Stimulated activated CD4-positive, alpha-beta T cell treated with anti-CD3 and anti-CD28 coated beads, Interleukin-2, amount 100 ng/mL, for 48 hours (primary cell): Measurements from ENCODE around the gene PDIK1L.
"Not testable (repeated sequence)": the region's sequence is repeated elsewhere in the genome, so short reads cannot be mapped to it uniquely, and the experiment has no call there.

Experiments used
- DNase-seq, 2 donors: peaks; one replicate each; pipeline ENCODE4 v3.0.0-alpha.2; 2020

PDIK1L gene

DNA sequence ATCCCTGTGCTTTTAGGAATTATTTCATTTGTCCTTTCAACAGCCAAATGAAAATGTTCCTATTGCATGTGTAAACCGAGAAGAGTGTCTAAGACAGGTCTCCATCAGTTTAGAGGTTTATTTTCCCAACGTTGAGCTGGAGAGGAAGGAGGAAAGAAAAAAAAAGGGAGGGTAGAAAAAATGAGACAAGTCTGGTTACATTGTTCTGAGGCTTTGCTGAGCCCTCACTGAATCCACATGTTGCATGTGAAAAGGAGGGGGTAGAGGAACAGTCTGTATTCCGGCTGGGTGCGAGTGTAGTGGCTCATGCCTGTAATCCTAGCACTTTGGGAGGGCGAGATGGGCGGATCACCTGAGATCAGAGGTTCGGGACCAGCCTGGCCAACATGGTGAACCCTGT lies 19.2 kb upstream of the PDIK1L start:
- no peak for DNase-seq

DNA sequence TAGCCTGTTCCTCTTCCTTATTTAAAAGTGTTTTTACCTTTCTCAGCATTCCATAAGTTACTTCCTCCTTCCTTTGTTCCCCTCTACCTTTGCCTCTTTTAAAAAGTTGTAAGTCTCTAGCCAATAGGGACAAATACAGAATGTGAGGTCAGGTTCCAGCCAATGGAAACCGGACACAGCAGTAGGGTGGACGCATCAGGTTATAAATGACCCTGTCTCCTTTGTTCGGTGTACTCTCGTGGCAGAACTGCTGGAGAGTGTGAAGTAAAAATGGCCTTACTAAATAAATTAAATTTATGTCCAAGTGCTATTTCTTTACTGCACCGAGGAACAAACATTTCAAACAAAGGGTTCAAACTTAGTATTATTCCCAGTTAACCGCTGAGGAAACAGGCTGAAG lies 18.1 kb upstream of the PDIK1L start:
- DNase-seq, result not testable (repeated sequence)

DNA sequence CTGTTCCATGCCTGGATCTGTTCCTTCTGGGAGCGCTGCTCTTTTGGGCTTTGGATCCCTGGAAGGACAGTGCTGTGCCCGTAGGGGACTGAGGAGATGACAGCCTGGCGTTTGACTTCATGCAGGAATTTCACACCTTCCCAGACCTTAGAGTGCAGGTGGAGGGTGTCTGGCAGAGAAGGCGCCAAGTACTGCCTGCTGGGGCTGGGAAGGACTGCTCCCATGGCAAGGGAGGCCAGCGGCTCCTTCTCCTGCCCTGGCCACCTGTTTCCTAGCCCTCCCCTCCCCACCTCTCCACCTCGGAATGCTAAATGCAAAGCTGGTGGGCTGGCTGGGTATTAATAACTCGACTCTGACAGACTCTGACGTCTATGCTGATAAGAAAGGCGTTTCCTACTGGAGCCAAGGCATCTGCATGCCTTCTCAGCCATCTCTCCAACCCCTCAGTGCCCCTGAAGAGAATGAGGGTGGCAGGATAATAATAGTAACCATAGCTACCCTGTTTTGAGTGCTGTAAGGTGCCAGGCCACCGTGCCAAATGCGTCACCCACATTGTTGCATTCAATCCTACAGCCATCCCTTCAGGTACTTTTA lies 17.5 kb upstream of the PDIK1L start:
- DNase-seq, result no peak

DNA sequence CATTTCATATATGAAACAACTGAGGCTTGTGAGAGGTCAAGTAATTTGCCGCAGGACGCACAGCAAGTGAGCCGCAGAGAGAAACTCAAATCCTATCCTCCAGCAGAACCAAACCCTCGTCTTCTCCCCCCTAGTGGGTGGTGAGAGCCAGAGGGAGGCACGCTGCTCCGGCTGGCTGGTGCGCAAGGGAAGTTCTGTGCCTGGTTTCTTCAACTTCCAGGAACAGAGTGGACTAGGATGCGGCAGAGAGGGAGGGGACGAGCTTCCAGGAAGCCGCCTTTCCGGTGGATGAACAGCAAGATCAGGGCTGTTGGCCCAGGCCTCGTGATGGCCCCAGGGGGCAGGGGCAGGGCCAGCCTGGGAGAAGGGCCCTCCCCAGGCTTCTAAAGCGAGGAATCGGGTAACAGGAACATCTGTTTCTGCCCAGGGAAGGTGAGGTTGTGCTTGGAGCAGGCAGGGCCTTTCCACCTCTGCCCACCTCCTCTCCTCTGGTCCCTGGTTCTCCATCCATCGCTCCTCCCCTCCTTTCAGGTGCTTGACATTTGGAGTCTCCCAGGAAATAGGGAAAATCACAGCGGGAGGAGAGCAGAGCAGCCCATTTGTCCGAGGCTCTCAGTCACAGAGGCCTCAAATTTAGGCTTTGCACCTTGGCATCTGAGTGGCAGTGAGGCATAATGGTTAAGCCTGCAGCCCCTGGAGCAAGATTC lies 16.8 kb upstream of the PDIK1L start:
- no peak for DNase-seq

DNA sequence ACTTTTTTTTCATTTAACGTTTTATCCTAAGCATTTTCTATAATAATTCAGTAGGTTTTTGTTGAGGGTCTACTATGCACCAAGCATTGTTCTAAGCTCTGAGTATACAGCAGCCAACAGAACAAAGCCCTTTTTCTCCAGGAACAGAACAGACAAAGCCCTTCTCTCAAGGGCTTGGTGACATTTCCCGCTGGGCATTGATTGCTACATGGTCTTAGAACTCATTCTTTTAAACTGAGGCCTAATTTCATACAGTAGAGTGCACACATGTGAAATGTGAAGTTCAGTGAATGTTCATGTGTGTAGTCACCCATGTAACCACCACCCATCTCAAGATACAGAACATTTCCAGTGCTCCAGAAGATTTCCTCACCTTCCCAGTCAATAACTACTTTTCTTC lies 15.2 kb upstream of the PDIK1L start:
- DNase-seq, result no peak

DNA sequence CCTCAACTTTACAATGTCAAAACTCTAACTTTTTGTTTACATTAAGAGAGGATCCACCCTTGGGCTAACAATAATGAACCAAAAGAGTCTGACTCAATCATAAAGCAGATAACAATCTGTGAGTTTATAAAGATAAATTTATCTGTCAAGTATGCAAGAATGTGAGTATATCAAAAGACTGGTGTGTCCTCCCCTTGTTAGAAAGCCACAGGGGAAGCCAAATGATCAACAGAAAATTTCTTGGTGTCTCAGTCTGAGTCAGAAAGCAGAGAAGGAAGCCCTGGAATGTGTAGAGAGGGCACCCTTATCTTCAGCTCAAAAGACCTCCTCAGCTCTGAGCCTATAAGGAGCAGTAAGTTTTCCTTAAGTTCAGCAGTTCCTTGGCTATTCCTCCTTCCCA lies 13.9 kb upstream of the PDIK1L start:
- no peak for DNase-seq

DNA sequence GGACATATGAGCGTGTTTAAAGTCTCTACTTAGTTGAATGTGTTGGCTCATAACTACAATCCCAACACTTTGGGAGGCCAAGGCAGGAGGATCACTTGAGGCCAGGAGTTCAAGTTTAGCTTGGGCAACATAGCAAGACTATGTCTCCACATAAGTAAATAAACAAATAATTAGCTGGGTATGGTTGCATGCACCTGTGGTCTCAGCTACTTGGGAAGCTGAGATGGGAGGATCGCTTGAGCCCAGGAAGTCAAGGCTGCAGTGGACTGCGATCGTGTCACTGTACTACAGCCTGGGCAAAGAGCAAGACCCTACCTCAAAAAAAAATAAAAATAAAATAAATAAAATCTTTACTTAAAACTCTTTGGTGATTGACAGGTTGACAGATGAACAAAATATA lies 13.0 kb upstream of the PDIK1L start:
- no peak for DNase-seq

DNA sequence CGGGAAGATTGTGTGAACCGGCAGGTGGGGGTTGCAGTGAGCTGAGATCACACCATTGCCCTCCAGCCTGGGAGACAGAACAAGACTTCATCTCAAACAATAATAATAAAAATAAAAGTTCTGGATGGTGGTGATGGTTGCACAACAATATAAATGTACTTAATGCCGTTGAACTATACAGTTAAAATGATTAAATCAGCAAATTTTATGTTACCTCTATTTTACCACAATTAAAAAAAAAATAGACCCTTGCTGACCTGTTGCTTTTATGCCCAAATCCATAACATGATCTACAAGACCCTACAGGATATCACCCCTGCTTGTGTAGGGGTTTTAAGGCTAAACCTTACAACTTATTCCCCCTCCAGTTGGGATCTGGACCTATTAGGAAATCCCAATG lies 11.8 kb upstream of the PDIK1L start:
- DNase-seq, result no peak

DNA sequence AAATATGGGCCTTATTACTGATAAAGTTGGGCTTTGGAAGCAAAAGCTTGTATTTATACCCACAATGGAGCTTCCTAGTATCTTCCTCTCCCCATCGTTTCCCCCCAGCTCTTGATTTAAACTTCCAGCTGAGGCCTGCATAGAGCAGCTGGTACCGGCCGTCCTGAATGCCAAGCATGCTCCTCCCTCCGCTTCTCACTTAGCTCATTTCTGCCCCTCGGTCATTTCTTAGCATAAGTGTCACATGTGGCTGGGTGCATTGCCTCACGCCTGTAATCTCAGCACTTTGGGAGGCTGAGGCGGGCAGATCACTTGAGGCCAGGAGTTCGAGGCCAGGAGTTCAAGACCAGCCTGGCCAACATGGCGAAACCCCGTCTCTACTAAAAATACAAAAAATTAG lies 11.4 kb upstream of the PDIK1L start:
- not testable (repeated sequence) for DNase-seq

DNA sequence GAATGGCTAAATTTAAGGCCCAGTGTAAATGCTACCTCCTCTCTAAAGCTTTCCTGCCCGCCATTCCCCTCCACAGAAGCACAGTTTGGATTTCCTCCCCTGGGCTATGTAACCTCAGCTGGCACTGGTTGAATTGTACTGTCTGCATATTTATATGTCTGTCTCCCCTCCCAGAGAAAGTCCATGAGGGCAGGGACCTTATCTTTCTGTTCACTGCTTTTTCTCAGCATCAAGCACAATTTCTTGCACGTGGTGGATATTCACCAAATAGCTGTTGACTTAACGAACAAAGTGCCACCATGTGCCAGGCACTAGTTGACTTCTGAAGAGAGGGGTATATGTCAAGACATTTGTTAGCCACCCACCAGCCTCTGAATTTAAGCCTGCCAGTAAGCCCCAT lies 9.5 kb upstream of the PDIK1L start:
- no peak for DNase-seq

DNA sequence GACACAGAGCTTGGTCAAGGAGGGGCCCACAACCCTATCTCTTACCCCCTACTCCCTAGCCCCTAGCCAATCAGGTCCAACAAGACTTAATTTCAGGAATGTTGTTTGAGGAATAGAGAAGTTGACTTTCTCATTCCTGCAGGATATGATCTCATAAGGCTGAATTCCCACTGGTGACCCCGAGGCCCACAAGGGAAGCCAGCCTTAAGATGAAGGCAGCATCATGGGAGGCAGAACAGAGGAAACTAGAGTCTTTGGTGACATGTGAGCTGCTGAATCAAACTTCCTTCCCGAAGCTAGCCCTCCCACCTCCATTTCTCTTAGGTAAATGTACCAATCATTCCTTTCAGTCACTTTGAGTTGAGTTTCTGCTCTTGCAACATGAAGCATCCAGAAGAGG lies 9.1 kb upstream of the PDIK1L start:
- no peak for DNase-seq

DNA sequence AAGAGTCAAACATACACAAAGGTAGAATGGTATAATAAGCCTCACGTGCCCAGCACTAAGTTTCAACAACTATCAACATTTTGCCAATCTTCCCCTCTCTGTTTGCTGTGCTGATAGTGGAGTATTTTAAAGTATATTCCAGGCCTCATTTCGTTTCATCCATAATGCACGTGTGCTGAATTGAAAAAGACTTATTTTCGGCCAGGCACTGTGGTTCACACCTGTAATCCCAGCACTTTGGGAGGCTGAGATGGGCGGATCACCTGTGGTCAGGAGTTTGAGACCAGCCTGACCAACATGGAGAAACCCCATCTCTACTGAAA lies 6.4 kb upstream of the PDIK1L start:
- not testable (repeated sequence) for DNase-seq

DNA sequence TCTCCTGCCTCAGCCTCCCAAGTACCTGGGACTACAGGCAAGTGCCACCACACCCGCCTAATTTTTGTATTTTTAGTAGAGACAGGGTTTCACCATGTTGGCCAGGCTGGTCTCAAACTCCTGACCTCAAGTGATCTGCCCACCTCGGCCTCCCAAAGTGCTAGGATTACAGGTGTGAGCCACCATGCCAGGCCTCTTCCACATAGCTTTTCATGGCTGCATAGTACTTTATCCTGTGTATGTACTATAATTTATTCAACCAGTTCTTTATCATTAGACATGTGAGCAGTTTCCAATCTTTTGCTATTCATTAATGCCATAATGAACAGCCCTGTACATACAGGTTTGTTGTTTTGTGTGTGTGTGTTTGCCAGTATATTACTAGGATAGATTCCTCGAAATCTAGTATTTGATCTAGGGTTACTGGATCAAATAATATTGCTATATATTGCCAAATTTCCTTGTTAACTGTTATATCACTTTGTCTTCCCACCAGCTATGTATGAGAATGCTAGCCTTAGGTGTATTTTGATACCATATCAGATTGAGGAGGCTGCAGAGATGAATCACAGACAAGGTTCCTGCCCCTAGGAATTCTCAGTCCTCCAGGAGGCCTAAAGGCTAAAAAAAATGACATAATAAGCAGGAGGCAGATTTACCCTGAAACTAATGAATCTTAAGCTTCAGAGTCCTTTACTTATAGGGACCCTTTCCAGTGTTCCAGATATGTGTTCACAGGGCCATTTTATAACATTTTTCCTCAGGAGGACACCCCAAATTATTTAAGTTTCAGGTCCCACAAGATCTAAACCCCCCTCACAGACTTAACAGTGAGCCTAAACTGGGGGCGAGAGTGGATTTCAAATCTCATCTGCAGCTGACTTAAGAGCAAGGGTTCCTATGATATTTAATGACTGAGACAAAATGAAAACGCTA lies 2.1 kb upstream of the PDIK1L start:
- no peak for DNase-seq

DNA sequence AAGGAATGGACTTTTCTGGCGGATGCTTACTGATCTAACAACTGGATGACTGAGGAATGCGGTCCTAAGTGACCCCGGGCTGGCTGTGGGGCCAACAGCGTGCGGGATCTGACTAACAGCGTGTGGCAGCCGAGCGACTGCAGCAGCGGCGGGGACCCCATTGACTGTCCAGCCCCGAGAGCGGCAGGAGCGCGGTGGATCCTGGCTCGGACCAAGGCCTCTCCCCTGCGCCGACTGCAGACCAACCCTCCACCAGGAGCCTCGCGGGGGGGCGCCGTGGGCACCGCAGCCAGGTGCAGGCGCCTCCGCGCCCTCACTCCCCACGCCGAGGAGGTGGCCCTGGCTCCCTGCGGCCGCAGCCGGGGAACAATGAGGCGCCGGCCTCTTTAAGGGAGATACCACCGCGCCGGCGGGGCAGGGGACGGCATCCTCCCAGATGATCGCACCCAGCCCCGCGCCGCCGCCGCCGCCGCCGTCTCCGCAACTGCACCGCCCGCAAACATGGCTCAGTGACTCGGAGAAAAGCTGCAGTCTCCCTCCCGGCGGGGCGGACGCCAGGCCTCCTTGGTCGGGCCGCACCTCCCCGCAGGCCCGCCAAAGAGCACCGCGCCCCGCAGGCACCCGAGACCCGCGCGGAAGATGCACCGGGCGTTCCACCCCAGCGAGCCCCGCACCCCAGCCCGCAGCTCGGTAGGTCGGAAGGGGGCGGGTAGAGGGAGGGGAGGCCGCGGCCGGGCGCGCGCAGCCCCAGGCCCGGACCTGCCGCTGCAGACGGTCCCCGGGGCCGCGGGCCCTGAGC lies 694 bp upstream of the PDIK1L start:
- DNase-seq, result peak; percentile 61 to 62

DNA sequence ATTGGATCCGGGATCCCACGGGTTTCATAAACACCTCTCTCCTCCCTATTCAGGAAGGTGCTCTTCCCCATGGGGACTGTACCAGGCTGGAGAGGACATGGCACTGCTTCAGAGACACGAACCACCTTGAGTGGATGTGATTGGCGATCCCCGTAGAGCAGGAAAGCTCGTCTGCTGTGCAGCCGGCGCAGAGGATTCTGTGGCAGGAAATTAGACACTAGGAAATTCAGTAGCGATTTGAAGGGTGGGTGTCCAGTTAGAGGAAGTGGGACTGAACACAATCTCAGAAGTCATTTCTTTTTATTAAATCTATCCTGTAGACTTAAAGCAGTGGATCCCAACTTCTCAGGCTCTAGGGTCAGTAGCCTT lies 767 bp downstream of the PDIK1L start:
- DNase-seq, result no peak

DNA sequence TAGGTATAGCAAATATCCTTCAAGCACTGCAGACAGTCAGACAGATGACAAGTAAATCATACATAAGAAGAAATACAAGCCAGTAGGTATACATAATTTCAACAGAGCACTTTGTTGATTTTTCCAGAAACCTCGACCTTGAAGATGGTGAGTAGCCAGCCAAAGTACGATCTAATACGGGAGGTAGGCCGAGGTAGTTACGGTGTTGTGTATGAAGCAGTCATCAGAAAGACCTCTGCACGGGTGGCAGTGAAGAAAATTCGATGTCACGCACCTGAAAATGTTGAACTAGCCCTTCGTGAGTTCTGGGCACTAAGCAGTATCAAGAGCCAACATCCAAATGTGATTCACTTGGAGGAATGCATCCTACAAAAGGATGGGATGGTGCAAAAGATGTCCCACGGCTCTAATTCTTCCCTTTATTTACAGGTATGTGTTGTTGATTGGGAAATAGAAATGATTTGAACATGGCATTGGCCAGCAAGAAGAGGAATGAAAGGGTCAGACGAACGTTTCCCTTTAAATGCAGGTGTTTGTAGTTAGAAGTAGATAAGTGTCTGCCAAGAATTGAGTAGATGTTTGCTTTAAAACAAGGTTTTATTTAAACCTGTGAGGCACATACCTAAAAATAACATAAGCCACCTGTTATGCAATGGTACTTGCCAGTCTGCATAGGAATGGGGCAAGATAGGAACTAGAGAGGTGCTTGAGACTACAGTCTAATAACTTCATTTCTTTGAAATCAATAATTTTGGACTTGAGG lies 2.7 kb downstream of the PDIK1L start:
- DNase-seq, result no peak

DNA sequence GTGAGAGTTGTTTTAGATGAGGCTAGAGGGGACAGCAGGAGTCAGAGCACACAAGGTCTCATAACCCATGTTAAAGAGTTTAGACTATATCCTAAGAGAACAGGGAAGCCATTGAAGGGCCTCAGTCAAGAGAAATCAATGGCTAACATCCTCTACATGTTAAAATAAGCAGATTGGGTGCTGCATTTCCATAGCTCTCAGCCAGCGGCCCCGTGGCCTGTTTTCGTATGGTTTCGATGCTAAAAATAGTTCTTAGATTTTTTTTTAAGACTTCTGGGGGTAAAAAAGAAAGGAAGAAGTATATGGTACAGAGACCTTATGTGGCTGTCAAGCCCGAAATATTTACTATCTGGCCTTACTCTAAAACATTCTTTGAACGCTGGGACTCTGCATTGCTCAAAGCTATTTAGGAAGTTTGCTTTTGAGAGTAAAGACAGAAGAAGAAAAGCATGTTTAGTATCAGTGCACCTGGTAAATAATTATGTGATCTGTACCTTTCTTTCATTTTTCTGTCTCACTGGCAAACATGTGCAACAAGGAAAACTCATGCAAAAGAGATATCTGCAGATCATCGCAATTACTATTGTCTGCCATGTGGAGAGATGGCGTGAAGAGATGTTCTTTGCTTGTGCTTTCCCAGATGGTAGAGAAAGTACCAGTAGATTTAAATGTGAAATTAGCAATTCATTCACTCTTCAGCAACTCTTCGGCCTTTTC lies 8.4 kb downstream of the PDIK1L start:
- no peak for DNase-seq

DNA sequence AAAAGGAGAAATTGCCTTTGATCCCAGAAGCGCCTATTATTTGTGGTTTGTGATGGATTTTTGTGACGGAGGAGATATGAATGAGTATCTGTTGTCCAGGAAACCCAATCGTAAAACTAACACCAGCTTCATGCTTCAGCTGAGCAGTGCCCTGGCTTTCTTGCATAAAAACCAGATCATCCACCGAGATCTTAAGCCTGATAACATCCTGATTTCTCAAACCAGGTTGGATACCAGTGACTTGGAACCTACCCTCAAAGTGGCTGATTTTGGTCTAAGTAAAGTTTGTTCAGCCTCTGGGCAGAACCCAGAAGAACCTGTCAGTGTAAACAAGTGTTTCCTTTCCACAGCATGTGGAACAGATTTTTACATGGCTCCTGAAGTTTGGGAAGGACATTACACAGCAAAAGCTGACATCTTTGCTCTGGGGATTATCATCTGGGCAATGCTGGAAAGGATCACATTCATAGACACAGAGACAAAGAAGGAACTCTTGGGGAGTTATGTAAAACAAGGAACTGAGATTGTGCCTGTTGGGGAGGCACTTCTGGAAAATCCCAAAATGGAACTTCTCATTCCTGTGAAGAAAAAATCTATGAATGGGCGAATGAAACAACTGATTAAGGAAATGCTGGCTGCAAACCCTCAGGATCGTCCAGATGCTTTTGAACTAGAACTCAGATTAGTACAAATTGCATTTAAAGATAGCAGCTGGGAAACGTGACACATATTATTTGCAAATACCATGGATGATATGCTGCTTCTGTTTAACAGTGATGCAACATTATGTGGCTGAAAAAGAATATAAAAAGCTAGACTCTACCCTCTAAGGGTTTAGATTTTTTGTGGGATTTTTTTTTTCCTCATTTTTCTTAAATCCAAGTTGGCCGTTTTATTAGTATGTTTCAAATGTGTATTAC lies 10.5 kb downstream of the PDIK1L start:
- DNase-seq, result no peak

DNA sequence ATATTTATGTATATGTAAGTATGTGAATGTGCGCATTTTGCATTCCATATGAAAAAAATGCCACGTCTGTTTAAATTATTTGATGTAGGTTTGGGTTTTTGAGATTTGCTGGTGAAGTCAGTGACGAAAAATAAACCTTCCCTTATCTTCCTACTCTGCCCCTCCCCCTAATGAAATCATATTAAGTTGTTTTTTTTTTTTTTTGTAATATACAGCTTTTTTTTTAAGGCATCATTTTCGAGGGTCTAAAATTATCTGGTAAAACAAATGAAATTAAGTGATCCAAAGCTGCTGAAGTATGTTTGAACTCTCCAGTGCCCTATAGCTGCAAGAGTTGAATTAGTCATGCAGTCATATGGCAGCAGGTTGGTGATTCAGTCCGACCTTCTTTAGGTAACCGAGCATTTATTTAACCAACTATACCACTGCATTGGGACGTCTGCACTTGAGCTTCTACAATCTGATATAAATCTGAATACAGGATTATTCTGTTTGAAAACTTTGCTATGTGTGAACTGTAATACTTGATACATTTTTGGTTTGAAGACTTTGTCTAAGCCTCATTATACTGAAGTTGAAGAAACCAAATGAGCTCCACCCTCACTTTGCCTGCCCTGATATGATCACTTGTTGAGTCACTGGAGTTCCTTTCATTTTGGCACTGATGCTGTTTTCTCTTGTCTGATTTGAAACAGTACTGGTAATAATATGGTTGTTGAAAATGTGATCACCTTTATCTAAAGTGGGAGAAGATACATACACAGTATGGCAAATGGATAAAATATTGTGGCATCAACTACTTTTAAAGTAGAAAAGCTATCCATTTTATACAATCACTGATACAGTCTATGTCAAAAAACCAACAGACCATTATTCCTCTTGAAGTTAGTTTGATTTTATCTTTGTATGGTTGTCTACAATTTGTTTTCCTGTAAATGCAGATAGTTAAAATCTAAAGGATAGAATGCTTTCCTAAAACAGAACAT lies 11.7 kb downstream of the PDIK1L start:
- no peak for DNase-seq
